ENCODE data around the gene LARGE1.

- TF ChIP-seq CTCF (IDR thresholded peaks at IDR 0.05; ENCODE audit: insufficient read depth, low read length, poor library complexity, severe bottlenecking) (no peak), EZH2phosphoT487 (conservative IDR thresholded peaks at IDR 0.05; ENCODE audit: low read length) (no peak)
Observed at GRCh38 chr22:33431300-33431699, 489.0 kb downstream of the LARGE1 start.

Data from SU-DHL-6 (cell line).